Measurements from ENCODE around the gene MEI1.

Gene MEI1

GRCh38 chr22:41841085-41841712 is 141.9 kb downstream of the MEI1 start:
- DNase-seq (ENCODE audit: low read depth) = no peak

- no peak for DNase-seq (ENCODE audit: low read depth)
Observed at GRCh38 chr22:41842996-41843970, 144.0 kb downstream of the MEI1 start.

- DNase-seq (ENCODE audit: low read depth) = no peak
Observed at GRCh38 chr22:41844036-41844435, 144.7 kb downstream of the MEI1 start.

- no peak for DNase-seq (ENCODE audit: low read depth)
Observed at GRCh38 chr22:41844513-41844912, 145.2 kb downstream of the MEI1 start.

- DNase-seq (ENCODE audit: low read depth) = no peak
Observed at GRCh38 chr22:41845380-41846267, 146.3 kb downstream of the MEI1 start.

- no peak for DNase-seq (ENCODE audit: low read depth)
Observed at GRCh38 chr22:41846268-41846987, 147.1 kb downstream of the MEI1 start.

- DNase-seq (ENCODE audit: low read depth) = no peak
Observed at GRCh38 chr22:41847300-41847699, 148.0 kb downstream of the MEI1 start.

GRCh38 chr22:41848468-41848867 is 149.2 kb downstream of the MEI1 start:
- DNase-seq (ENCODE audit: low read depth) = no peak
